NK-92 (cell line): ENCODE data around the gene PCP2.

Experiments used
- DNase-seq: peaks from one replicate; lab custom pipeline; 2025; ENCODE audit not compliant: unreplicated experiment; lab: John Stamatoyannopoulos, UW

Gene PCP2

GRCh38 chr19:7619671-7620441, 13.7 kb downstream of the PCP2 start:
- DNase-seq: no peak

- DNase-seq: no peak
Observed at GRCh38 chr19:7618771-7619510, 14.6 kb downstream of the PCP2 start.

- no peak for DNase-seq
Observed at GRCh38 chr19:7618348-7618747, 15.2 kb downstream of the PCP2 start.

GRCh38 chr19:7617735-7618134, 15.8 kb downstream of the PCP2 start:
- no peak for DNase-seq

- DNase-seq: no peak
Observed at GRCh38 chr19:7617172-7617571, 16.3 kb downstream of the PCP2 start.

- no peak for DNase-seq
Observed at GRCh38 chr19:7614859-7615741, 18.4 kb downstream of the PCP2 start.

- DNase-seq: no peak
Observed at GRCh38 chr19:7612282-7613274, 20.9 kb downstream of the PCP2 start.

GRCh38 chr19:7611541-7612279, 21.8 kb downstream of the PCP2 start:
- DNase-seq: no peak

GRCh38 chr19:7610491-7611240, 22.9 kb downstream of the PCP2 start:
- no peak for DNase-seq

GRCh38 chr19:7607874-7608560, 25.5 kb downstream of the PCP2 start:
- DNase-seq: no peak

- DNase-seq: no peak
Observed at GRCh38 chr19:7607212-7607873, 26.2 kb downstream of the PCP2 start.

- DNase-seq: no peak
Observed at GRCh38 chr19:7606289-7606688, 27.2 kb downstream of the PCP2 start.

GRCh38 chr19:7605490-7606222, 27.9 kb downstream of the PCP2 start:
- no peak for DNase-seq

GRCh38 chr19:7603919-7604318, 29.6 kb downstream of the PCP2 start:
- no peak for DNase-seq

- no peak for DNase-seq
Observed at GRCh38 chr19:7602935-7603497, 30.5 kb downstream of the PCP2 start.

GRCh38 chr19:7602240-7602934, 31.1 kb downstream of the PCP2 start:
- DNase-seq: no peak
